H1 (cell line): ENCODE measurements around the gene FOSL1. TPM values are rescaled to one million over a fixed set of nuclear protein-coding genes. Genes with fewer than 3 reads are reported as not detected.
A peak's percentile ranks its signal among the peaks of the same experiment; 100 is the strongest.

Source experiments
- BRCA1 ChIP-seq: IDR thresholded peaks from 2 replicates; pipeline ENCODE4 v1.6.1; 2012; ENCODE audit warnings: low read depth, low read length, improper control_type of control experiment
- EGR1 ChIP-seq: IDR thresholded peaks from 2 replicates; pipeline ENCODE4 v1.6.1; 2011; ENCODE audit warnings: low read depth, low read length, borderline replicate concordance
- EZH2 ChIP-seq: fragments of 200-600 bp; sonication (generic); IDR thresholded peaks from 2 replicates; pipeline ENCODE4 v1.7.1; 2012; ENCODE audit warnings: low read depth, mild to moderate bottlenecking, moderate library complexity, low read length, inconsistent platforms; ENCODE audit not compliant: severe bottlenecking
- FOSL1 ChIP-seq: IDR thresholded peaks from 2 replicates; pipeline ENCODE4 v1.6.1; 2011; ENCODE audit warnings: mild to moderate bottlenecking, low read depth, low read length, moderate library complexity; ENCODE audit not compliant: insufficient read depth
- GABPA ChIP-seq: IDR thresholded peaks from 2 replicates; pipeline ENCODE4 v1.6.1; 2011; ENCODE audit warnings: mild to moderate bottlenecking, low read length, moderate library complexity, borderline replicate concordance; ENCODE audit not compliant: insufficient read depth
- HDAC6 ChIP-seq: IDR thresholded peaks from one replicate; pipeline ENCODE4 v1.7.1; 2012; ENCODE audit warnings: low read depth, mild to moderate bottlenecking, inconsistent platforms, low read length, moderate library complexity
- POLR2AphosphoS5 ChIP-seq: IDR thresholded peaks from 2 replicates; pipeline ENCODE4 v1.6.1; 2011; ENCODE audit warnings: low read depth, low read length
- SP1 ChIP-seq: IDR thresholded peaks from 2 replicates; pipeline ENCODE4 v1.6.1; 2011; ENCODE audit warnings: low read depth, low read length
- TAF1 ChIP-seq: IDR thresholded peaks from 2 replicates; pipeline ENCODE4 v1.6.1; 2011; ENCODE audit warnings: mild to moderate bottlenecking, low read depth, low read length
- TAF7 ChIP-seq: optimal IDR thresholded peaks from 2 replicates; pipeline ENCODE3; 2011; ENCODE audit warnings: low read depth, mild to moderate bottlenecking, inconsistent platforms, low read length, moderate library complexity, borderline replicate concordance
- TCF12 ChIP-seq: IDR thresholded peaks from 2 replicates; pipeline ENCODE4 v1.6.1; 2011; ENCODE audit warnings: low read depth, mild to moderate bottlenecking, low read length
- YY1 ChIP-seq: IDR thresholded peaks from 2 replicates; pipeline ENCODE4 v1.6.1; 2011; ENCODE audit warnings: low read depth, mild to moderate bottlenecking, low read length
- polyA plus RNA-seq, 7 experiments: library from polyadenylated mRNA; depleted of rRNA in 3 of 7; stranded (reverse) in 5 of 7; unstranded in 2 of 7; fragments of >200 nt in 5 of 7; fragments of 200-250 nt in 2 of 7; gene quantifications; 1 replicate in 5 of 7; 2 replicates in 1 of 7; 4 replicates in 1 of 7; pipeline versions ENCODE4 v1.2.1 to v1.2.3, GENCODE V29; 2011 to 2013; ENCODE audit warnings: missing spikeins in 2 of 7, mixed read lengths in 2 of 7
- total RNA-seq: library from RNA; stranded (reverse); fragmentation: NEBNext Ultra II Directional; extraction: Animal tissue kit (Norgen Biotek cat#: 25700); gene quantifications from 2 replicates; pipeline ENCODE4 v1.2.1, GENCODE V29; 2021

Gene FOSL1
- total and polyA plus RNA-seq, 2 of the 8 experiments (the other 6 are each of a cell fraction or from before 2014, with no cell fraction given) = 6.3 to 7.2 TPM

GRCh38 chr11:65888163-65888814 lies 11.9 kb downstream of the FOSL1 start, which contains the start of gene FIBP (continued):
- TF ChIP-seq BRCA1 = no peak
- TF ChIP-seq GABPA = peak; percentile 91
- TF ChIP-seq EZH2 = no peak
- peak; percentile 77 for TF ChIP-seq TAF1
- no peak for TF ChIP-seq SP1
- peak; percentile 85 for TF ChIP-seq YY1
- TF ChIP-seq FOSL1 = no peak
- TF ChIP-seq TAF7 = peak; percentile 89
- peak; percentile 88 for TF ChIP-seq EGR1
- TF ChIP-seq HDAC6 = no peak
- 0 out of 2 replicates have a peak, but pooled peaks have one; percentile 3 for TF ChIP-seq TCF12
- TF ChIP-seq POLR2AphosphoS5 = peak; percentile 72
- TF ChIP-seq, all 59 proteins: peak for 26
